NT2/D1 (cell line): ENCODE results near the gene WDR64.

Source experiments
- YY1 ChIP-seq: IDR thresholded peaks from 2 replicates; pipeline ENCODE4 v1.6.1; 2011; ENCODE audit not compliant: insufficient read length, insufficient read depth
- ZNF274 ChIP-seq: IDR thresholded peaks from 2 replicates; pipeline ENCODE4 v1.6.1; 2011; ENCODE audit warnings: mild to moderate bottlenecking, low read depth, low read length

GRCh38 chr1:241772932-241773500 is 120.9 kb downstream of the WDR64 start:
- TF ChIP-seq ZNF274 (no peak), YY1 (no peak)
